GM21381 (cell line): ENCODE data around the gene SLX4.
"Not testable (repeated sequence)": the region's sequence is repeated elsewhere in the genome, so short reads cannot be mapped to it uniquely, and the experiment has no call there.

ENCODE experiments used
- ATAC-seq: cut with Tn5 transposase; IDR thresholded peaks from one replicate; pipeline ENCODE4 v1.9.1; 2021; ENCODE audit warnings: mild to moderate bottlenecking, moderate library complexity; ENCODE audit not compliant: unreplicated experiment

SLX4 gene

GRCh38 chr16:3611146-3611975 is at the start of gene SLX4:
Gene SLX4 (minus strand): TSS chr16:3611606. CDS start chr16:3608964, 2,642 bp downstream.
- peak; percentile 85 for ATAC-seq

GRCh38 chr16:3659251-3659650 is 47.8 kb upstream of the SLX4 start:
- ATAC-seq = no peak

- no peak for ATAC-seq
Measured at GRCh38 chr16:3656491-3657468, 45.4 kb upstream of the SLX4 start.

GRCh38 chr16:3656160-3656490 is 44.7 kb upstream of the SLX4 start:
- not testable (repeated sequence) for ATAC-seq

- no peak for ATAC-seq
Measured at GRCh38 chr16:3655396-3656159, 44.2 kb upstream of the SLX4 start.

GRCh38 chr16:3655030-3655395 is 43.6 kb upstream of the SLX4 start:
- no peak for ATAC-seq

GRCh38 chr16:3654249-3654991 is 43.0 kb upstream of the SLX4 start, which contains the start of gene DNASE1:
Gene DNASE1 (plus strand): TSS chr16:3654691. CDS start chr16:3655374, 683 bp downstream.
- ATAC-seq = no peak

GRCh38 chr16:3652373-3653195 is 41.2 kb upstream of the SLX4 start:
- no peak for ATAC-seq

GRCh38 chr16:3651461-3652372 is 40.3 kb upstream of the SLX4 start:
- ATAC-seq = no peak

- ATAC-seq = no peak
Measured at GRCh38 chr16:3650631-3651265, 39.3 kb upstream of the SLX4 start.

- no peak for ATAC-seq
Measured at GRCh38 chr16:3646348-3646920, 35.0 kb upstream of the SLX4 start.

GRCh38 chr16:3645504-3646347 is 34.3 kb upstream of the SLX4 start:
- no peak for ATAC-seq

- no peak for ATAC-seq
Measured at GRCh38 chr16:3645108-3645503, 33.7 kb upstream of the SLX4 start.

GRCh38 chr16:3643095-3643730 is 31.8 kb upstream of the SLX4 start:
- no peak for ATAC-seq

GRCh38 chr16:3642397-3643094 is 31.1 kb upstream of the SLX4 start:
- ATAC-seq = no peak
